T-helper 17 cell (primary cell): Measurements from ENCODE around the gene KCNG2. TPM values are rescaled to one million over a fixed set of nuclear protein-coding genes. Genes with fewer than 3 reads are reported as not detected.
A peak's percentile ranks its signal among the peaks of the same experiment; 100 is the strongest.
"Not testable (repeated sequence)": the region's sequence is repeated elsewhere in the genome, so short reads cannot be mapped to it uniquely, and the experiment has no call there.

Source experiments
- ATAC-seq: fragments of 150-1000 bp; cut with Tn5 transposase; 2 replicates; pipeline ENCODE4 v1.10.0; 2021; ENCODE audit warnings: mild to moderate bottlenecking, moderate library complexity
- DNase-seq, 3 donors: peaks; one replicate each; pipeline versions ENCODE4 v3.0.0 to v3.0.0-alpha.2; 2020 to 2021
- H3K9me3 ChIP-seq: one replicate; pipeline ENCODE4 v1.7.0; 2013; ENCODE audit warnings: low read length, mild to moderate bottlenecking; ENCODE audit not compliant: control insufficient read depth, poor library complexity, severe bottlenecking
- H3K27ac Mint-ChIP-seq: one replicate; pipeline ENCODE4 v1.8.0; 2022; ENCODE audit warnings: mild to moderate bottlenecking, moderate library complexity, mixed read lengths
- H3K27me3 Mint-ChIP-seq: one replicate; pipeline ENCODE4 v1.8.0; 2022; ENCODE audit warnings: mixed read lengths
- H3K36me3 Mint-ChIP-seq: one replicate; pipeline ENCODE4 v1.8.0; 2022; ENCODE audit warnings: low read depth, mixed read lengths
- H3K4me1 Mint-ChIP-seq: one replicate; pipeline ENCODE4 v1.8.0; 2022; ENCODE audit warnings: mild to moderate bottlenecking, mixed read lengths
- H3K4me3 Mint-ChIP-seq: one replicate; pipeline ENCODE4 v1.8.0; 2022; ENCODE audit warnings: mild to moderate bottlenecking, moderate library complexity, mixed read lengths
- total RNA-seq, 4 donors: library from RNA in 2 of 4; stranded (reverse) in 2 of 4; gene quantifications; one replicate each; pipeline ENCODE4 v1.2.3 and lab custom pipeline; 2022 to 2026

The KCNG2 gene
- total RNA-seq, 2 donors from 2014 or later: not detected

GRCh38 chr18:79853303-79853992 lies 55.7 kb downstream of the KCNG2 start:
- Mint-ChIP-seq H3K36me3 (no peaks in the 10 kb centered on the region), H3K27ac (no peak overlapping the region), H3K4me3 (no peak overlapping the region), H3K27me3 (peaks cover 28% of the 10 kb centered on the region), H3K4me1 (peaks cover 4% of the 10 kb centered on the region)
- no peak for DNase-seq
- H3K9me3 ChIP-seq: no peaks in the 10 kb centered on the region
- no peak for ATAC-seq

GRCh38 chr18:79853993-79854364 lies 56.2 kb downstream of the KCNG2 start:
- H3K9me3 ChIP-seq: no peaks in the 10 kb centered on the region
- DNase-seq: no peak
- Mint-ChIP-seq H3K27ac (no peak overlapping the region), H3K36me3 (no peaks in the 10 kb centered on the region), H3K4me1 (peaks cover 4% of the 10 kb centered on the region), H3K4me3 (no peak overlapping the region), H3K27me3 (peaks cover 28% of the 10 kb centered on the region)
- ATAC-seq: no peak

- Mint-ChIP-seq H3K36me3 (no peaks in the 10 kb centered on the region), H3K4me1 (peaks cover 4% of the 10 kb centered on the region), H3K27me3 (peaks cover 28% of the 10 kb centered on the region), H3K4me3 (no peak overlapping the region), H3K27ac (no peak overlapping the region)
- no peaks in the 10 kb centered on the region for H3K9me3 ChIP-seq
- no peak for ATAC-seq
- no peak for DNase-seq
Observed at GRCh38 chr18:79855147-79855933, 57.6 kb downstream of the KCNG2 start.

GRCh38 chr18:79856119-79857007 lies 58.6 kb downstream of the KCNG2 start:
- H3K27me3 Mint-ChIP-seq: peaks cover 28% of the 10 kb centered on the region
- ATAC-seq (peak; percentile 30), DNase-seq (no peak)
- H3K9me3 ChIP-seq: no peaks in the 10 kb centered on the region
- H3K36me3 Mint-ChIP-seq: no peaks in the 10 kb centered on the region
- no peak overlapping the region for H3K4me3 Mint-ChIP-seq
- H3K27ac Mint-ChIP-seq: no peak overlapping the region
- H3K4me1 Mint-ChIP-seq: peaks cover 4% of the 10 kb centered on the region

- peaks cover 3% of the 10 kb centered on the region for H3K36me3 Mint-ChIP-seq
- peaks cover 4% of the 10 kb centered on the region for H3K4me1 Mint-ChIP-seq
- ATAC-seq: no peak
- peaks cover 28% of the 10 kb centered on the region for H3K27me3 Mint-ChIP-seq
- no peaks in the 10 kb centered on the region for H3K9me3 ChIP-seq
- DNase-seq: no peak
- no peak overlapping the region for H3K27ac Mint-ChIP-seq
- no peak overlapping the region for H3K4me3 Mint-ChIP-seq
Observed at GRCh38 chr18:79857082-79857671, 59.4 kb downstream of the KCNG2 start.

GRCh38 chr18:79859314-79859713 lies 61.6 kb downstream of the KCNG2 start:
- Mint-ChIP-seq H3K4me3 (no peak overlapping the region), H3K4me1 (peaks cover 4% of the 10 kb centered on the region), H3K36me3 (peaks cover 3% of the 10 kb centered on the region), H3K27ac (no peak overlapping the region), H3K27me3 (peaks cover 14% of the 10 kb centered on the region)
- no peaks in the 10 kb centered on the region for H3K9me3 ChIP-seq
- DNase-seq: no peak
- no peak for ATAC-seq

- H3K27ac Mint-ChIP-seq: no peak overlapping the region
- DNase-seq (no peak), ATAC-seq (no peak)
- H3K36me3 Mint-ChIP-seq: peaks cover 3% of the 10 kb centered on the region
- H3K4me3 Mint-ChIP-seq: no peak overlapping the region
- no peaks in the 10 kb centered on the region for H3K27me3 Mint-ChIP-seq
- H3K9me3 ChIP-seq: no peaks in the 10 kb centered on the region
- peaks cover 4% of the 10 kb centered on the region for H3K4me1 Mint-ChIP-seq
Observed at GRCh38 chr18:79861687-79862086, 63.9 kb downstream of the KCNG2 start.

GRCh38 chr18:79862562-79862961 lies 64.8 kb downstream of the KCNG2 start:
- Mint-ChIP-seq H3K27ac (no peak overlapping the region), H3K27me3 (no peaks in the 10 kb centered on the region), H3K4me1 (no peaks in the 10 kb centered on the region), H3K36me3 (peaks cover 3% of the 10 kb centered on the region), H3K4me3 (no peak overlapping the region)
- H3K9me3 ChIP-seq: no peaks in the 10 kb centered on the region
- no peak for ATAC-seq
- DNase-seq: no peak

GRCh38 chr18:79863161-79864005 lies 65.6 kb downstream of the KCNG2 start:
- no peak overlapping the region for H3K27ac Mint-ChIP-seq
- DNase-seq: no peak

GRCh38 chr18:79864006-79864725 lies 66.4 kb downstream of the KCNG2 start:
- peaks cover 3% of the 10 kb centered on the region for H3K36me3 Mint-ChIP-seq
- H3K9me3 ChIP-seq: no peaks in the 10 kb centered on the region
- DNase-seq (no peak), ATAC-seq (no peak)
- peaks cover 4% of the 10 kb centered on the region for H3K27me3 Mint-ChIP-seq
- no peak overlapping the region for H3K4me3 Mint-ChIP-seq
- H3K4me1 Mint-ChIP-seq: no peaks in the 10 kb centered on the region
- no peak overlapping the region for H3K27ac Mint-ChIP-seq

More at GRCh38 chr18:79863161-79864005, 65.6 kb downstream of the KCNG2 start:
- ATAC-seq: no peak
- no peaks in the 10 kb centered on the region for H3K9me3 ChIP-seq
- Mint-ChIP-seq H3K27me3 (no peaks in the 10 kb centered on the region), H3K4me3 (no peak overlapping the region), H3K4me1 (no peaks in the 10 kb centered on the region), H3K36me3 (peaks cover 3% of the 10 kb centered on the region)

GRCh38 chr18:79864955-79865354 lies 67.2 kb downstream of the KCNG2 start:
- H3K27ac Mint-ChIP-seq, H3K9me3 ChIP-seq, DNase-seq, H3K4me1 Mint-ChIP-seq, H3K4me3 Mint-ChIP-seq, H3K36me3 Mint-ChIP-seq, ATAC-seq, H3K27me3 Mint-ChIP-seq: not testable (repeated sequence)

- not testable (repeated sequence) for H3K4me1 Mint-ChIP-seq, H3K36me3 Mint-ChIP-seq, ATAC-seq, H3K9me3 ChIP-seq, H3K27me3 Mint-ChIP-seq, DNase-seq, H3K27ac Mint-ChIP-seq, H3K4me3 Mint-ChIP-seq
Observed at GRCh38 chr18:79865951-79866350, 68.2 kb downstream of the KCNG2 start.
